Hematopoietic multipotent progenitor cell treated with erythropoietin and hydrocortisone succinate and interleukin-3 and kit ligand, for 17 days (in vitro differentiated cells): ENCODE data around the gene GAPVD1.
"Not testable (repeated sequence)": the region's sequence is repeated elsewhere in the genome, so short reads cannot be mapped to it uniquely, and the experiment has no call there.

Experiments
- DNase-seq: peaks from one replicate; pipeline ENCODE4 v3.0.0-alpha.2; 2015; ENCODE audit warnings: low spot score

GAPVD1 gene

GRCh38 chr9:125261501-125262293 lies at the start of gene GAPVD1:
GAPVD1 (plus strand) TSS chr9:125261826; CDS start chr9:125298922, 37,096 bp downstream.
- DNase-seq: peak; percentile 93

GRCh38 chr9:125214186-125214585 lies 47.4 kb upstream of the GAPVD1 start:
- no peak for DNase-seq

- DNase-seq: no peak
Measured at GRCh38 chr9:125218621-125219020, 43.0 kb upstream of the GAPVD1 start.

- DNase-seq: not testable (repeated sequence)
Measured at GRCh38 chr9:125224858-125225257, 36.8 kb upstream of the GAPVD1 start.

GRCh38 chr9:125227761-125228160 lies 33.9 kb upstream of the GAPVD1 start:
- no peak for DNase-seq

- DNase-seq: no peak
Measured at GRCh38 chr9:125233678-125234077, 27.9 kb upstream of the GAPVD1 start.

- not testable (repeated sequence) for DNase-seq
Measured at GRCh38 chr9:125234099-125234498, 27.5 kb upstream of the GAPVD1 start.

GRCh38 chr9:125235804-125236519 lies 25.7 kb upstream of the GAPVD1 start:
- DNase-seq: no peak

- DNase-seq: not testable (repeated sequence)
Measured at GRCh38 chr9:125236520-125237159, 25.0 kb upstream of the GAPVD1 start.

GRCh38 chr9:125238127-125238914 lies 23.3 kb upstream of the GAPVD1 start:
- no peak for DNase-seq

- no peak for DNase-seq
Measured at GRCh38 chr9:125238915-125239446, 22.6 kb upstream of the GAPVD1 start.

GRCh38 chr9:125239631-125240597 lies 21.7 kb upstream of the GAPVD1 start:
- DNase-seq: no peak

GRCh38 chr9:125240649-125240999 lies 21.0 kb upstream of the GAPVD1 start:
- peak; percentile 68 for DNase-seq

- DNase-seq: peak; percentile 98
Measured at GRCh38 chr9:125241000-125241862, 20.4 kb upstream of the GAPVD1 start, which contains the start of gene HSPA5. HSPA5 (minus strand) TSS chr9:125241343; CDS start chr9:125241126, 217 bp downstream.

GRCh38 chr9:125241863-125242739 lies 19.5 kb upstream of the GAPVD1 start:
- peak; percentile 23 for DNase-seq

GRCh38 chr9:125243792-125244260 lies 17.8 kb upstream of the GAPVD1 start:
- DNase-seq: no peak

GRCh38 chr9:125246261-125246667 lies 15.4 kb upstream of the GAPVD1 start:
- DNase-seq: no peak

GRCh38 chr9:125254231-125254630 lies 7.4 kb upstream of the GAPVD1 start:
- no peak for DNase-seq
